Measurements from ENCODE around the gene EXOC2. TPM values are rescaled to one million over a fixed set of nuclear protein-coding genes. Genes with fewer than 3 reads are reported as not detected.

EXOC2 gene
- total and polyA plus RNA-seq, 4 experiments from 2014 or later: 38.2 to 48.3 (median 46.1) TPM

DNA sequence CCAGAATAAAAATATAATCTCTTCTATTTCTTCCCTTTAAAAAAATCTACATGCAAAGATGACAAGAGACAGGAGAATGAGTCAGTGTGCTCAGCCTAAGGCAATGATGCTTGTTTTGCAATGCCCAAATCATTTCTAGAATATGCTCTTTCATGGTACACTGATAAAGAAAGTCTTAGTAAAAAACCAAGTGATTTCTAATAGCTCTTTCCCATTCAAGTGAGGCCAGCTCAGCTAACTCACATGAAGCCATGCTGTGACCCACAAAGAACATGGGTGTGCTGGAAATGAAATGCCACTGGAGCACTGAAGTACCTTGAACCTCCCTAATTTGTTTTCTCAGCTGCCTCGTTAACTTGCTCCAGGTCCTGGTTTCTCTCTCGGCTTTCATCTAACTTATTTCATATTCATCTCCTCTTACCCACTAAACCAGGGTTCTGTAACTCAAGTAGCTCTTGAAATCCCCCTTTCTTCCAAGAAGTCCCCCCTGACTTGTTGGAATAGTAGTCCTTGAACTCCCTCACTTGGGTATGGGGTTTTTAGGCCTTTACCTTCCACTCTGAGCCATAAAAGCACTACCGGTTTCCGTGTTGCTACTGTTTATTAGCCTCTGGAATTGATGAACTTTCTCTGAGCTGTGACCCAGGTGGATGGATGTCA lies 208.7 kb downstream of the EXOC2 start:
- no peak for DNase-seq
- ChIA-PET POLR2A (ENCODE audit: partially characterized antibody) (interaction anchor here (1.5 kb wide), 1 partner anchor 9 kb away, joined by 4 read pairs; no protein-coding TSS in a partner anchor), CTCF (ENCODE audit: partially characterized antibody) (interaction anchor here (1.6 kb wide), 1 partner anchor 296 kb away, joined by 3 read pairs; no protein-coding TSS in a partner anchor)
- peak overlapping the region in 1 of 8 donors; percentile 49 for H3K4me3 Mint-ChIP-seq
- Histone ChIP-seq H3K4me3 (ENCODE audit: low read length in 2 of 2) (no peak overlapping the region), H3K36me3 (ENCODE audit: insufficient read depth, low read length) (peaks cover 7% of the 10 kb centered on the region), H3K4me1 (ENCODE audit: insufficient read depth, low read length) (peaks cover 11% of the 10 kb centered on the region), H3K27ac (ENCODE audit: low read depth, low read length) (no peak overlapping the region), H3K9me3 (ENCODE audit: control insufficient read depth in 1 of 2, low read length in 2 of 2) (no peaks in the 10 kb centered on the region), H3K27me3 (ENCODE audit: insufficient read depth, low read length) (no peaks in the 10 kb centered on the region)
- H3K9me3 Mint-ChIP-seq: no peaks in the 10 kb centered on the region
- H3K4me1 Mint-ChIP-seq: peaks cover 8 to 19% (median 16%) of the 10 kb centered on the region in 4 donors
- peaks cover 24 to 47% of the 10 kb centered on the region in 2 donors for H3K36me3 Mint-ChIP-seq
- intact Hi-C loops (cut with micrococcal nuclease): no loop called here
- H3K27me3 Mint-ChIP-seq: no peaks in the 10 kb centered on the region
- no peak overlapping the region for H3K27ac Mint-ChIP-seq

DNA sequence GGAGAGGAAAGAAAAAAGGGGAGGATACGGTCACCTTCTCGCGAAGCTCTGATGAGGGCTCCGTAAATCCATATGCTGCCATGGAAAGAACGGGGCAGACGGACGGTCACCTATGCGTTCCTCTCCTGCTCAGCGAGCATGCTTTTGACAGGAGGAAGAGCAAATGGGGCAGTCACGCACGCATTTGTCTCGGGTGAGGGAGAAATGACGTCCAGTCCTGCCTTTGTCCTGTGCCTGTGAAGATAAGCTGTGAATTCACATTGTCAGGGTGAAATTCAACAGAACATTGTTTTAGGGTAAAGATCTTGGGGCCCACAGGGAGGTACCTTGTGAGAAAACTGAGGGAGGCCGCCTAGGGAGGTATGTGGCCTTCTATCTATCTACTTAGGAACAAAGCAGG lies 217.6 kb downstream of the EXOC2 start:
- H3K9me3 Mint-ChIP-seq: no peaks in the 10 kb centered on the region
- intact Hi-C loops (cut with micrococcal nuclease): loop anchor here (2.0 kb wide), 1 partner anchor 13 kb away; no protein-coding TSS in a partner anchor
- CTCF ChIA-PET (ENCODE audit: partially characterized antibody): interaction anchor here (1.0 to 2.6 kb wide), 4 partner anchors 14 to 286 kb away, joined by 3 to 9 read pairs (median 6); no protein-coding TSS in a partner anchor

DNA sequence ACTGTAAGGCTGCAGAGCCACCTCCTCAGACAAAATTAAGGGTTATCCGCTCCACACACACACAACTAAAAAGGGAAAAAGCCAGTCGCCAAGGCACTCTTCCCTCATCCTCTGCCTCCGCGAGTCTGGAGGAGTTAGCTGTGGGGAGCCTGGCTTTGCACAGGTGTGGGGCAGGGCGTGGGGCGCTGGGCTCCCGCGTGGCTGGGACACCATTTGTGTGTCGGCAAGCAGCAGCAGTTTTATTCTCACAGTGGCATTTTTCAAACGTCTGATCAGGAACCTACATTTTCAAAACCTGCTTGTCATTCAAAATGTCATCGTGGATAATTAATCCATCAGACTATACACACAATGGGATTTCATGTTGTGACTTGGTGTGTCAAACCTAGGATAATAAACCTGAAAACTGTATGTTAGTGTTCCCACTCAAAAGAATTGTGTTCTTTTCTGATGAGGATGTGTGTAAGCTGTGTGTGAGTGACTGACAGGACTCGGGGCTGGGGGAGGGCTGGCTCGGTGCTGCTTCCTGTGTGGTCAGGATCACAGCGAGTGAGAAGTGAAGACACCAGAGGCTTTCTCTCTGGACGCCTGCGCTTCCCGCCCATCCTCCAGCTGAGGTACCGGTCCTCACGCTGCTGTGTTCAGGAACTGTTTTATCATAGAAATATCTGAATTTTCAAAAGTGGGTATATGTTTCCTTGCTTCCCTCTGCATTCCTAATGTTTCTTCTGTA lies 218.3 kb downstream of the EXOC2 start:
- no peak overlapping the region for H3K27ac ChIP-seq (ENCODE audit: low read depth, low read length)
- no peaks in the 10 kb centered on the region for H3K9me3 ChIP-seq (ENCODE audit: control insufficient read depth in 1 of 2, low read length in 2 of 2)
- ChIA-PET CTCF (ENCODE audit: partially characterized antibody) (interaction anchor here (1.2 to 2.6 kb wide), 3 partner anchors 15 to 286 kb away, joined by 4 to 9 read pairs (median 7); no protein-coding TSS in a partner anchor), POLR2A (ENCODE audit: partially characterized antibody) (interaction anchor here (0.8 to 3.5 kb wide), 10 partner anchors 10 to 83 kb away, joined by 3 to 23 read pairs (median 6); partner anchors contain the start of gene IRF4)
- peak overlapping the region in 5 of 7 donors; percentile 22 to 88 (median 59) for H3K27ac Mint-ChIP-seq
- peaks cover 33 to 44% (median 37%) of the 10 kb centered on the region in 4 donors for H3K4me1 Mint-ChIP-seq
- intact Hi-C loops (cut with micrococcal nuclease): loop anchor here (1.0 to 2.0 kb wide), 2 partner anchors 14 to 29 kb away; no protein-coding TSS in a partner anchor
- H3K27me3 Mint-ChIP-seq: no peaks in the 10 kb centered on the region
- H3K9me3 Mint-ChIP-seq: no peaks in the 10 kb centered on the region
- no peaks in the 10 kb centered on the region for H3K36me3 Mint-ChIP-seq
- peaks cover 34% of the 10 kb centered on the region for H3K4me1 ChIP-seq (ENCODE audit: insufficient read depth, low read length)
- H3K4me3 ChIP-seq (ENCODE audit: low read length in 2 of 2): peak overlapping the region; percentile 32 to 38
- peak; percentile 66 to 77 (median 68) for DNase-seq
- H3K4me3 Mint-ChIP-seq: peak overlapping the region; percentile 30 to 80 (median 75)
- H3K36me3 ChIP-seq (ENCODE audit: insufficient read depth, low read length): no peaks in the 10 kb centered on the region
- no peaks in the 10 kb centered on the region for H3K27me3 ChIP-seq (ENCODE audit: insufficient read depth, low read length)

More for the DNA sequence above, 217.6 kb downstream of the EXOC2 start:
- Mint-ChIP-seq H3K4me3 (peak overlapping the region in 7 of 8 donors; percentile 5 to 80 (median 74)), H3K36me3 (no peaks in the 10 kb centered on the region), H3K27me3 (no peaks in the 10 kb centered on the region), H3K4me1 (peaks cover 35 to 44% (median 38%) of the 10 kb centered on the region in 4 donors), H3K27ac (peak overlapping the region in 1 of 7 donors; percentile 59)
- POLR2A ChIA-PET (ENCODE audit: partially characterized antibody): interaction anchor here (0.8 to 3.5 kb wide), 10 partner anchors 9 to 83 kb away, joined by 3 to 23 read pairs (median 4); partner anchors contain the start of gene IRF4
- Histone ChIP-seq H3K27ac (ENCODE audit: low read depth, low read length) (no peak overlapping the region), H3K4me1 (ENCODE audit: insufficient read depth, low read length) (peaks cover 34% of the 10 kb centered on the region), H3K9me3 (ENCODE audit: control insufficient read depth in 1 of 2, low read length in 2 of 2) (no peaks in the 10 kb centered on the region), H3K4me3 (ENCODE audit: low read length in 2 of 2) (no peak overlapping the region), H3K27me3 (ENCODE audit: insufficient read depth, low read length) (no peaks in the 10 kb centered on the region), H3K36me3 (ENCODE audit: insufficient read depth, low read length) (no peaks in the 10 kb centered on the region)
- no peak for DNase-seq

DNA sequence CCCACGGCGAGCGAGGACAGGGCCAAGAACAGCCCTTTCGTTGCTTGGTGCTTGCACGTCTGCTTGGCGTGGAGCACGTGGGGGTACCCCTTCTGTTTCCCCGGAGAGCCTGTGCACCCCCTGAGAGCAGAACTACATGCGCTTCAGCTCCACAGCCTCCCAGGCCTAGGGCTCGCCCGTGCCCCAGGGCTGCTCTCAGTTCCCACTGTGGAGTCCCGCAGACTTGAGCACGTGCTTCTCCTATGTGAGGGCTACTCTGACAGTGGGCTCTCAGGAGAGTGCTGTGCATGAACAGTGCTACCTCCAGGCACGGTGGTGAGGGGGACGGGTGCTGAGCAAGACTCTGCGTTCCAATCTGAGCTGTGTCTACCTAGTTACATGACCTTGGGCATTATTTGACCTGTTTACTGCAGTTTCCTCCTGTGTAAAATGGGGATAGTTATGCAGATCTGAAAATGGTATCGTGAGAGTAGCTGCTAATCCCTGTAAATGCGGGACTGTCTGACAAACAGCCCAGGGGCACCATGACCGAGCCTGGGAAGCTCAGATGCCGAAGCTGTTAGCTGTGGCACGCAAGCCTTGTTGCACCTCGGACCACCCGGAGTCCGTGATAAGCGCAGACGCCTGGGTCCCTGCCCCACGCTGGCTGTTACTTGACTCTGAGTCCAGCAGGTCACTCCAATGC lies 219.0 kb downstream of the EXOC2 start:
- Mint-ChIP-seq H3K27me3 (no peaks in the 10 kb centered on the region), H3K36me3 (no peaks in the 10 kb centered on the region), H3K4me1 (peaks cover 27 to 41% (median 31%) of the 10 kb centered on the region in 4 donors), H3K4me3 (peak overlapping the region in 7 of 8 donors; percentile 17 to 77 (median 63)), H3K27ac (peak overlapping the region in 4 of 7 donors; percentile 19 to 69 (median 40)), H3K9me3 (peaks cover 0 to 1% (median 0%) of the 10 kb centered on the region in 8 donors)
- CTCF ChIA-PET (ENCODE audit: partially characterized antibody): interaction anchor here (1.9 to 2.6 kb wide), 3 partner anchors 16 to 27 kb away, joined by 7 to 9 read pairs (median 7); no protein-coding TSS in a partner anchor
- Histone ChIP-seq H3K4me3 (ENCODE audit: low read length in 2 of 2) (peak overlapping the region; percentile 32 to 38), H3K27ac (ENCODE audit: low read depth, low read length) (no peak overlapping the region), H3K27me3 (ENCODE audit: insufficient read depth, low read length) (no peaks in the 10 kb centered on the region), H3K9me3 (ENCODE audit: control insufficient read depth in 1 of 2, low read length in 2 of 2) (no peaks in the 10 kb centered on the region), H3K36me3 (ENCODE audit: insufficient read depth, low read length) (no peaks in the 10 kb centered on the region), H3K4me1 (ENCODE audit: insufficient read depth, low read length) (peaks cover 28% of the 10 kb centered on the region)
- POLR2A ChIA-PET (ENCODE audit: partially characterized antibody): interaction anchor here (2.1 to 3.5 kb wide), 5 partner anchors 16 to 82 kb away, joined by 8 to 23 read pairs (median 11); partner anchors contain the start of gene IRF4
- intact Hi-C loops (cut with micrococcal nuclease): loop anchor here (1.0 to 2.0 kb wide), 2 partner anchors 15 to 29 kb away; no protein-coding TSS in a partner anchor
- DNase-seq: no peak

DNA sequence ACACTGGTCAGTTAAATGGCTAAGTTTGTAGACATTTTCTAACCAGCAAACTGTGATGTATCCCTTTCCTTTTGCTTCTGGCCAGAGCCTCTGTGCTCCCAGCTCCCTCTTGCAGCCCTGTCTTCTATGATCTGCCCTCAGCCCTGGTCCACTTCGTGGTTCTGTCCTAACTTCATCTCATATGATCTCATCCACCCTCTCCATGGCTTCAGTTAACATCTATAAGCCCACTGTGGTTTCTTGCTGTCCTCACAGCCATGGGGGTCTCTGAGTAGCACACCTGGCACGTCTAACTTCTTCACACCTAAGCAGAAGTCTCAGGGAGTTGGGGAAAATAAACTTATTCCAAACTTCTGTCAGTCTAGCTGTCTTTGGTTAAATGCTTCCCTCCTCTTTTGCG lies 219.6 kb downstream of the EXOC2 start:
- H3K4me3 ChIP-seq (ENCODE audit: low read length in 2 of 2): no peak overlapping the region
- Mint-ChIP-seq H3K4me3 (no peak overlapping the region), H3K27me3 (no peaks in the 10 kb centered on the region), H3K36me3 (no peaks in the 10 kb centered on the region), H3K9me3 (peaks cover 0 to 2% (median 0%) of the 10 kb centered on the region in 8 donors), H3K27ac (peak overlapping the region in 3 of 7 donors; percentile 40 to 53 (median 50)), H3K4me1 (peaks cover 25 to 38% (median 28%) of the 10 kb centered on the region in 4 donors)
- intact Hi-C loops (cut with micrococcal nuclease): no loop called here
- no peak for DNase-seq
- H3K9me3 ChIP-seq (ENCODE audit: control insufficient read depth in 1 of 2, low read length in 2 of 2): no peaks in the 10 kb centered on the region
- CTCF ChIA-PET (ENCODE audit: partially characterized antibody): interaction anchor here (1.9 to 2.6 kb wide), 2 partner anchors 16 to 27 kb away, joined by 7 to 9 read pairs; no protein-coding TSS in a partner anchor
- H3K27ac ChIP-seq (ENCODE audit: low read depth, low read length): no peak overlapping the region
- POLR2A ChIA-PET (ENCODE audit: partially characterized antibody): interaction anchor here (3.0 to 3.5 kb wide), 2 partner anchors 17 to 27 kb away, joined by 13 to 23 read pairs; no protein-coding TSS in a partner anchor
- peaks cover 25% of the 10 kb centered on the region for H3K4me1 ChIP-seq (ENCODE audit: insufficient read depth, low read length)
- no peaks in the 10 kb centered on the region for H3K36me3 ChIP-seq (ENCODE audit: insufficient read depth, low read length)
- H3K27me3 ChIP-seq (ENCODE audit: insufficient read depth, low read length): no peaks in the 10 kb centered on the region

DNA sequence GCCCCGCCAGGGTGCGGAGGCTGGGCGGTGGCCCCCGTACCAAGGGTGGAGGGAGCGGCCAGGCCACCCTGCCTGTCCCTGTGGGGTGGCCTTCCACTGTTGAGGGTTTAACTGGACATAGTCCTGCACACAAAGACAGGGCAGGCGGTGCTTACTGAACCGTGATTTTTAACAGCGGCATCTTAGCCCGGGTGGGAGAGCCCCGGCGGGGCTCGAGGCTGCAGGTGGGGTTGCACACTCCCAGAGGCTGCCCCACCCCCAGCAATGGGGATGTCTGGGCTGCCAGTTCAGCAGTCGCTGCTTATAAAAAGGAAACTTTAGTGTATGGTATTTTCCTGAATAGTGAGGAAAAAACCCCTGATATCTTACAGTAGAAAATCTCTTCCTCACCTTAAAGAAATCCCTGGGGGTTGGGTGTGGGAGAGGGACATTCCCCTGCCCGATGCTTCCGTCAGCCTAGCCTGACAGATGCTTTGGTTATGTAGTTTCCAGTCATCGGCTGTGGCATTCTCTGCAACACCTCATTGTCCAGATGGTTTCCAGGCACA lies 222.0 kb downstream of the EXOC2 start:
- Histone ChIP-seq H3K9me3 (ENCODE audit: control insufficient read depth in 1 of 2, low read length in 2 of 2) (no peaks in the 10 kb centered on the region), H3K36me3 (ENCODE audit: insufficient read depth, low read length) (no peaks in the 10 kb centered on the region), H3K4me1 (ENCODE audit: insufficient read depth, low read length) (peaks cover 30% of the 10 kb centered on the region), H3K27me3 (ENCODE audit: insufficient read depth, low read length) (peaks cover 4% of the 10 kb centered on the region), H3K4me3 (ENCODE audit: low read length in 2 of 2) (no peak overlapping the region), H3K27ac (ENCODE audit: low read depth, low read length) (no peak overlapping the region)
- ChIA-PET CTCF (ENCODE audit: partially characterized antibody) (no interaction called here), POLR2A (ENCODE audit: partially characterized antibody) (no interaction called here)
- intact Hi-C loops (cut with micrococcal nuclease): no loop called here
- no peak overlapping the region for H3K27ac Mint-ChIP-seq
- peaks cover 10 to 12% of the 10 kb centered on the region in 2 donors for H3K27me3 Mint-ChIP-seq
- H3K36me3 Mint-ChIP-seq: no peaks in the 10 kb centered on the region
- H3K4me1 Mint-ChIP-seq: peaks cover 27 to 43% (median 35%) of the 10 kb centered on the region in 4 donors
- no peak for DNase-seq
- peaks cover 0 to 2% (median 0%) of the 10 kb centered on the region in 8 donors for H3K9me3 Mint-ChIP-seq
- H3K4me3 Mint-ChIP-seq: no peak overlapping the region

All from CD4-positive, alpha-beta memory T cell (primary cell).